H1 (cell line): ENCODE measurements around the gene DHPS.

Experiments
- SIN3A ChIP-seq, 2 experiments: IDR thresholded peaks in 1 of 2; conservative IDR thresholded peaks in 1 of 2; 2 replicates each; pipeline ENCODE4 v1.6.1; 2011 to 2012; ENCODE audit warnings: low read length in 2 of 2, improper control_type of control experiment in 1 of 2, low read depth in 1 of 2, mild to moderate bottlenecking in 1 of 2
- TF ChIP-seq, protein P1 (sequence below): IDR thresholded peaks from 2 replicates; pipeline ENCODE4 v1.6.1; 2012; ENCODE audit warnings: low read length, inconsistent platforms

GRCh38 chr19:12705654-12706331, 24.1 kb upstream of the DHPS start:
- no peak for TF ChIP-seq SIN3A (conservative IDR thresholded peaks at IDR 0.05 in 1 of 2, IDR thresholded peaks at IDR 0.05 in 1 of 2; ENCODE audit: low read depth in 1 of 2, low read length in 2 of 2)
- TF ChIP-seq, protein P1, sequence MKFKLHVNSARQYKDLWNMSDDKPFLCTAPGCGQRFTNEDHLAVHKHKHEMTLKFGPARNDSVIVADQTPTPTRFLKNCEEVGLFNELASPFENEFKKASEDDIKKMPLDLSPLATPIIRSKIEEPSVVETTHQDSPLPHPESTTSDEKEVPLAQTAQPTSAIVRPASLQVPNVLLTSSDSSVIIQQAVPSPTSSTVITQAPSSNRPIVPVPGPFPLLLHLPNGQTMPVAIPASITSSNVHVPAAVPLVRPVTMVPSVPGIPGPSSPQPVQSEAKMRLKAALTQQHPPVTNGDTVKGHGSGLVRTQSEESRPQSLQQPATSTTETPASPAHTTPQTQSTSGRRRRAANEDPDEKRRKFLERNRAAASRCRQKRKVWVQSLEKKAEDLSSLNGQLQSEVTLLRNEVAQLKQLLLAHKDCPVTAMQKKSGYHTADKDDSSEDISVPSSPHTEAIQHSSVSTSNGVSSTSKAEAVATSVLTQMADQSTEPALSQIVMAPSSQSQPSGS, result no peak
